Pancreas (tissue), 10 donors: ENCODE results near the gene RIMBP2. TPM values are rescaled to one million over a fixed set of nuclear protein-coding genes. Genes with fewer than 3 reads are reported as not detected.

ENCODE experiments used
- ATAC-seq, 4 donors: fragments of 200-7000 bp; cut with Tn5 transposase; one replicate each; pipeline versions ENCODE4 v1.8.0 to v1.9.1; 2020; ENCODE audit warnings: mild to moderate bottlenecking in 4 of 4, moderate library complexity in 4 of 4
- DNase-seq, 6 donors: peaks; one replicate each; pipeline ENCODE4 v3.0.0-alpha.2; 2020
- FAIRE-seq: peaks from 2 replicates; lab custom pipeline; 2012; peaks lifted over from hg19 to GRCh38; lab: Jason Lieb, UNC
- H3K27ac ChIP-seq, 4 donors: fragments of 200-600 bp; sonication (generic); 1 replicate in 3 of 4; 2 replicates in 1 of 4; pipeline versions ENCODE4 v1.5.0 to v1.8.0; 2020
- H3K27me3 ChIP-seq, 4 donors: fragments of 200-600 bp; one replicate each; pipeline ENCODE4 v1.8.0; 2021
- H3K36me3 ChIP-seq, 3 donors: fragments of 200-600 bp; sonication (generic) in 1 of 3; one replicate each; pipeline versions ENCODE4 v1.5.0 to v1.8.0; 2020 to 2021
- H3K4me1 ChIP-seq, 3 donors: fragments of 200-600 bp; one replicate each; pipeline ENCODE4 v1.8.0; 2021
- H3K4me3 ChIP-seq, 4 donors: fragments of 200-600 bp; sonication (generic) in 2 of 4; one replicate each; pipeline versions ENCODE4 v1.5.0 to v1.8.0; 2020 to 2021
- H3K9me3 ChIP-seq, 4 donors: fragments of 200-600 bp; one replicate each; pipeline ENCODE4 v1.8.0; 2021
- CTCF ChIP-seq, 4 donors: fragments of 200-600 bp; sonication (generic) in 3 of 4; IDR thresholded peaks; one replicate each; pipeline versions ENCODE4 v1.5.0 to v1.8.0; 2021; ENCODE audit warnings: antibody characterized with exemption in 4 of 4
- WGBS, 2 donors: extraction: QIAGEN DNeasy Blood & Tissue Kit; methylation state at CpG; one replicate each; pipeline ENCODE4 v1.1.7; 2013; 5-methylcytosine and 5-hydroxymethylcytosine counted together
- intact Hi-C, 3 donors: fragments of 100-400 bp; cut with DNase I; formaldehyde crosslinking; loops; one replicate each; pipeline versions ENCODE4 v1.11.1 to v1.14.2; 2022
- polyA plus RNA-seq, 2 donors: library from polyadenylated mRNA; stranded (reverse); fragments of 200-250 nt; gene quantifications; one replicate each; pipeline ENCODE4 v1.2.3, GENCODE V29; 2013
- total RNA-seq, 6 donors: library from RNA; stranded (reverse); fragmentation: NEBNext Ultra II Directional in 4 of 6; extraction: Animal tissue kit (Norgen Biotek cat#: 25700) in 4 of 6; gene quantifications; one replicate each; pipeline versions ENCODE4 v1.2.1 to v1.2.4, GENCODE V29; 2021 to 2023
- donor health status: healthy with polysubstance abuse.
- donor health status: DM: no; HTN: no; CAD: no; lungs with moderate emphysema.
- donor health status: DM: no; HTN: no; CAD: no.
- donor health status: control.
- donor health status: control.
- donor health status: Bipolar disorder and iron deficiency.
- donor health status: DM: yes; HTN: yes; CAD: no.
- donor health status: DM: no; HTN: no; CAD: no.
- donor health status: DM: no; HTN: no; CAD: no.
- donor health status: DM: yes; HTN: yes; CAD: no.

The RIMBP2 gene
- total and polyA plus RNA-seq, 8 donors: 1.6 to 14.9 (median 3.9) TPM

GRCh38 chr12:130367523-130367922 lies 348.6 kb downstream of the RIMBP2 start:
- intact Hi-C loops: no loop called here
- Histone ChIP-seq H3K36me3 (no peaks in the 10 kb centered on the region), H3K4me1 (no peaks in the 10 kb centered on the region), H3K27me3 (peaks cover 0 to 3% (median 0%) of the 10 kb centered on the region in 4 donors), H3K4me3 (no peak overlapping the region), H3K27ac (no peak overlapping the region), H3K9me3 (no peaks in the 10 kb centered on the region)
- no peak for ATAC-seq
- no peak for FAIRE-seq
- 81 to 87% methylated on average over 13 of the region's 13 CpGs for WGBS, 2 donors
- DNase-seq: no peak
- TF ChIP-seq CTCF (IDR thresholded peaks at IDR 0.05): no peak

DNA sequence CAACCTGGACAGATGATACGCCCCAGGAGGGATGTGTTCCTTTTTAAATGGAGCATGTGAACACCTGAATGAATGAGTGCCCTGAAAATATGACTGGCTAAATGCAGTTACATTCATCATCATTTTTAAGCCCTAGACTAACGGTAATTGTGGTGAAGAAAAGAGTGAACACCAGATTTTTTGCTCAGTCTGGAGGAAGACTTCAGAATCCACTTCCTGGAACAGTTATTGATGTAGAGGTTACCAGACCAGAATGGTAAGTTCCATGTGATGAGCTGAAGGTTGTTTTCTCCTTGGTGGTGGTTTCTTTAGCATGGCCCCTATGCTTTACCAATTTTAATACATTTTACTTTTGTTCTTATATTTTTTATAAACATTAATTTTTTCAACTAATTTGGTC lies 349.1 kb downstream of the RIMBP2 start:
- peaks cover 0 to 3% (median 1%) of the 10 kb centered on the region in 4 donors for H3K27me3 ChIP-seq
- no peak overlapping the region for H3K27ac ChIP-seq
- WGBS, 2 donors: 58 to 66% methylated on average over 2 of the region's 2 CpGs
- no peak overlapping the region for H3K4me3 ChIP-seq
- DNase-seq (no peak), ATAC-seq (no peak), FAIRE-seq (no peak)
- no peaks in the 10 kb centered on the region for H3K4me1 ChIP-seq
- no peaks in the 10 kb centered on the region for H3K9me3 ChIP-seq
- TF ChIP-seq CTCF (IDR thresholded peaks at IDR 0.05): no peak
- intact Hi-C loops: no loop called here
- no peaks in the 10 kb centered on the region for H3K36me3 ChIP-seq

DNA sequence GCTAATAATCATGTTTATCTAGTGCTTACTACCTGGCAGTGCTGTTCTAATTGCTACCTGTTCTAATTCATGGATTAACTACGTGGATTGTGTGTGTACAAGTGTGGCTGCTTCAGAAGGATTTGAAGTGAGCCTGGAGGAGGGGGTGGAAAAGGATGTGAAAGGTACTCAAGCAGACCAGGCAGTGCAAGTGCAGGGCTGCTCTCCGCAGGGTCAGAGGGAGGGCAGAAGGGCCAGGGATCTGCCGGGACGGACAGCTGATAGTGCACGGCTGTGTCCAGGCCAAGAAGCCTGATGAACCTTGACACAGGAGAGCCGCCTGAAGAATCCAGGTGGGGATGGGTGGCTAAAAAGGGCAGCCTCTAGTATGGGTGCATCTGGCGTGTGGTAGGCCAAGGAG lies 349.9 kb downstream of the RIMBP2 start:
- WGBS, 2 donors: 54 to 64% methylated on average over 7 of the region's 7 CpGs
- no peaks in the 10 kb centered on the region for H3K9me3 ChIP-seq
- H3K27ac ChIP-seq: no peak overlapping the region
- DNase-seq (no peak), FAIRE-seq (no peak), ATAC-seq (no peak)
- H3K36me3 ChIP-seq: no peaks in the 10 kb centered on the region
- peaks cover 0 to 11% (median 1%) of the 10 kb centered on the region in 4 donors for H3K27me3 ChIP-seq
- H3K4me3 ChIP-seq: no peak overlapping the region
- no peak for TF ChIP-seq CTCF (IDR thresholded peaks at IDR 0.05)
- intact Hi-C loops: no loop called here
- H3K4me1 ChIP-seq: no peaks in the 10 kb centered on the region

GRCh38 chr12:130364578-130364977 lies 351.5 kb downstream of the RIMBP2 start:
- Histone ChIP-seq H3K27ac (no peak overlapping the region), H3K36me3 (no peaks in the 10 kb centered on the region), H3K27me3 (peaks cover 0 to 15% (median 1%) of the 10 kb centered on the region in 4 donors), H3K4me3 (no peak overlapping the region), H3K4me1 (no peaks in the 10 kb centered on the region), H3K9me3 (no peaks in the 10 kb centered on the region)
- FAIRE-seq (no peak), ATAC-seq (no peak), DNase-seq (no peak)
- WGBS, 2 donors: 41 to 53% methylated on average over 2 of the region's 2 CpGs
- no peak for TF ChIP-seq CTCF (IDR thresholded peaks at IDR 0.05)
- intact Hi-C loops: no loop called here

DNA sequence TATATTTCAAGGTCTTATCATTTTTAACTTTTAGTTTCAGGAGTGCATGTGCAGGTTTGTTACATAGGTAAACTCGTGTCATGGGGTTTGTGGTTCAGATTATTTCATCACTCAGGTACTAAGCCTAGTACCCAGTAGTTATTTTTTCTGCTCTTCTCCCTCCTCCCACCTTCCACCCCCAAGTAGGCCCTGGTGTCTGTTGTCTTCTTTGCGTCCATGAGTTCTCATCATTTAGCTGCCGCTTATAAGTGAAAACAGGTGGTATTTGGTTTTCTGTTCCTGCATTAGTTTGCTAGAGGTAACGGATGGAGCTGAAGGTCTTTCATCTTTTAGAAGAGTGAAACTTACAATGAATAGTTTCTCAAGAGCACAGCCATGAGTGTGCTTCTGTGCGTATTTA lies 354.0 kb downstream of the RIMBP2 start:
- Histone ChIP-seq H3K4me3 (no peak overlapping the region), H3K36me3 (no peaks in the 10 kb centered on the region), H3K4me1 (no peaks in the 10 kb centered on the region), H3K27me3 (peaks cover 0 to 15% (median 3%) of the 10 kb centered on the region in 4 donors), H3K27ac (no peak overlapping the region), H3K9me3 (no peaks in the 10 kb centered on the region)
- TF ChIP-seq CTCF (IDR thresholded peaks at IDR 0.05): no peak
- intact Hi-C loops: no loop called here
- WGBS, 2 donors: 68% methylated on average over 5 of the region's 5 CpGs
- DNase-seq (no peak), FAIRE-seq (no peak), ATAC-seq (no peak)
